Dermis microvascular lymphatic vessel endothelial cell (primary cell): Measurements from ENCODE around the gene RNF144A. TPM values are rescaled to one million over a fixed set of nuclear protein-coding genes. Genes with fewer than 3 reads are reported as not detected.

Experiments used
- DNase-seq, 2 donors: peaks; one replicate each; pipeline versions ENCODE4 v3.0.0 to v3.0.0-alpha.2; 2010; ENCODE audit warnings: low read depth in 2 of 2
- total RNA-seq: library from RNA; depleted of rRNA; stranded (reverse); fragments of >200 nt; gene quantifications from 2 replicates; pipeline ENCODE4 v1.2.1, GENCODE V29; 2014

The RNF144A gene
- total RNA-seq, 1 donor from 2014 or later: 10.5 TPM

DNA sequence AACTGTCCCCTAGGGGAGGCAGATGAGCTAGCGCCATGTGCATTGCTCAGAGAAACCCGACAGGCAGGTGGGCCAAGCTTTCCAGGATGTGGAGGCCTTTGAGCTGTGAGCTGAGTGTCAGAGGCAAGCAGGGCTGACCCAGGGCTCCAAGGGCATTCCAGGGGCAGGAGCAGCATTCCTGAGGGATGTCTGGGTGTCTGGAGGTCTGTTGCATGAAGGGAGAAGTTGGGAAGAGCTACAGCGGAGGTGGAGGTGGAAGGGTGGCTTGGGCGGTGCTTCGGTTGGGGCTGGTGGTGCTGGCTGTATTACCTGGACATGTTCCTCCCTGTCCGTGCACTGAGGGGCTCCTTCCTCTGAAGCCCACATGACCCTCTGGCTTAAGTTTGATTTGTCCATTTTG, 102.8 kb downstream of the RNF144A start:
- no peak for DNase-seq

DNA sequence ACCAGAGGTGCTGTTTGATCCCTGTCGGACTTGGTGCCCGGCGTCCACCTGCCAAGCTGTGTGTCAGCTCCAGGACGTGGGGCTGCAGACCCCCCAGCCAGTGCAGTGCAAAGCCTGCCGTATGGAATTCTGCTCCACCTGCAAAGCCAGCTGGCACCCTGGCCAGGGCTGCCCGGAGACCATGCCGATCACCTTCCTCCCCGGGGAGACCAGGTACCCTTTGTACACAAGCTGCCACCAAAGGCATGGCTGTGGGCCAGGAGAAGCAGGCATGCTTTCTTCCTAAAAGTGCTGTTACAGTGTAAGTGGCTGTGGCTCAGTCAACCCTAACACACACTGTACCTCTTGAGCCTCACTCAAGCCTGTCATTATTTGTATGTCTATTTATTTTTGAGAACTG, 103.3 kb downstream of the RNF144A start:
- DNase-seq: no peak

GRCh38 chr2:7020939-7021470, 103.8 kb downstream of the RNF144A start:
- no peak for DNase-seq

- DNase-seq: no peak
These were observed 105.5 kb downstream of the RNF144A start for GRCh38 chr2:7022492-7023385.

DNA sequence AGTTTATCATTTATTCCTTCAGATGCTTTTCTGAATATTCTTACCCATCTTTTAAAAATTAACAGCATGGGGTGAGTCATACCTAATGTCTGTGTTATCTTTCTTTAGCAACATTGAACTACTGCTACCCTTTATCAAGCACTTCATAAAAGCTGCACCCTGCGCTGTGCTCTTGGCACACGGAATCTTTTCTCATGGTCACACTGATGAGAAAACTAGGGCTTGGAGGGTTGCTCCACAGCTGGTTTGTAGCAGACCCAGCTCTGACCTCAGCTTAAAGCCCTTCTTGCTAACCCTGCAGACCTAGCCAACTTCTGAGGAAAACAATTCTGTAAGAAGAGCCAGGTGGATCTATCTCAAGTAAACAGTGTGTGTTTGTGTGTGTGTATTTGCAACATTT, 106.3 kb downstream of the RNF144A start:
- DNase-seq: no peak

GRCh38 chr2:7024261-7024660, 107.0 kb downstream of the RNF144A start:
- no peak for DNase-seq

DNA sequence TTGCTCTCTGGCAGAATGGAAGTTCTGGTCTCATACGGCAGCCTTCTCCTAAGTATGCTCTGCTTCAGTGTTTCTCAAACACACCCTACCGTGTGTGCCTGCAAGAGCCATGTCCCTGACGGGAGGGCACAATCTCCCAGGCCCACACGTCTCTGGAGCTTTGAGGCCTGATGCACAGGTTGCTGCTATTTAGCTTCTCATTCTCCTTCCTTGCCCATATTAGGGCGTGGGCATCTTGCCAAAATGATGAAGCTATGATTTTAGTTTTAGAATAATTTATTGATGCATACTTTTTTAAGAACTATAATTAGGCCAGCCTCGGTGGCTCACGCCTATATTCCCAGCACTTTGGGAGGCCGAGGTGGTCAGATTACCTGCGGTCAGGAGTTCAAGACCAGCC, 107.9 kb downstream of the RNF144A start:
- DNase-seq: no peak

DNA sequence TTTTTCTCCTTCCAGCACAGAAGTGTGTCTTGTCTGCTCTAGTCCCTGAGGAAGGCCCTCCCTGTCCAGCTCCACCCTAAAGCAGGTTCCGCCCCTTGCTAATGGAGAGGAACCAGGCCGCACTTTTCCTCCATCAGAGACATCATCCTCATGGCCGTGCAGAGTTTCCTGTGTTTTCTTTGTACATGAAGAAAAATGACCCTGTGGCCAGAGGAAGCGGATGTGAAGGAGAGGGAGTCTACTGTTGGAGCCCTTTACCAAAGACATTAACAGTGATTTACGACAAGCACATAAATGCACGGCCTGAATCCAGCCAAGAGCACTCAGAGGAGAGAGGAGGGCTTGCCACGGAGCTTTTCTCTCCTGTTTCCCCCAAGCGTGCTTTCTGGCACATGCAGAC, 109.5 kb downstream of the RNF144A start:
- DNase-seq: peak in 1 of 2 donors; percentile 63

- DNase-seq: no peak
These were observed 110.2 kb downstream of the RNF144A start for GRCh38 chr2:7027411-7027810.

GRCh38 chr2:7027956-7028655, 110.9 kb downstream of the RNF144A start:
- DNase-seq: no peak

DNA sequence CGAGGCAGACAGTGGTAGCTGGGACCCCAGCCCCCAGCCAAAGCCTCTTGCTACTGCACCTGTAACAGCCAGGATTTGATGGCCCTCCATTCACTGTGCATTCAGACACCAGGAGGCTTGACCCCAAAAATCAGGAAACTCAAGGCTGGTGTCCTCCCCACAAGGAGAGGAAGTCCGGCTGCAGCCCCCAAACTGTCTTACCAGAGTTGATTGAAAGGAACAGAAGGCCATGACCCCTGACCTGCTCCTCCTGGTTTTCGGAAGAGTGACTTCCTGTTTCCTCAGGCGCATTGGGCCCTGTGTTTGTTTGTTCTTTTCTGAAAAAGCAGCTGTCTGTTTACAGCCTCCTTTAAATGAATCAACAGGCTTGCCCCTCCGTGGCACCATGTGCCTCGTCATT, 111.6 kb downstream of the RNF144A start:
- no peak for DNase-seq

GRCh38 chr2:7029291-7030059, 112.3 kb downstream of the RNF144A start:
- no peak for DNase-seq

- no peak for DNase-seq
These were observed 113.6 kb downstream of the RNF144A start for GRCh38 chr2:7030810-7031209.

- DNase-seq: peak; percentile 92 to 100
These were observed 114.5 kb downstream of the RNF144A start for GRCh38 chr2:7031547-7032245.

- DNase-seq: no peak
These were observed 115.2 kb downstream of the RNF144A start for GRCh38 chr2:7032371-7032770.

DNA sequence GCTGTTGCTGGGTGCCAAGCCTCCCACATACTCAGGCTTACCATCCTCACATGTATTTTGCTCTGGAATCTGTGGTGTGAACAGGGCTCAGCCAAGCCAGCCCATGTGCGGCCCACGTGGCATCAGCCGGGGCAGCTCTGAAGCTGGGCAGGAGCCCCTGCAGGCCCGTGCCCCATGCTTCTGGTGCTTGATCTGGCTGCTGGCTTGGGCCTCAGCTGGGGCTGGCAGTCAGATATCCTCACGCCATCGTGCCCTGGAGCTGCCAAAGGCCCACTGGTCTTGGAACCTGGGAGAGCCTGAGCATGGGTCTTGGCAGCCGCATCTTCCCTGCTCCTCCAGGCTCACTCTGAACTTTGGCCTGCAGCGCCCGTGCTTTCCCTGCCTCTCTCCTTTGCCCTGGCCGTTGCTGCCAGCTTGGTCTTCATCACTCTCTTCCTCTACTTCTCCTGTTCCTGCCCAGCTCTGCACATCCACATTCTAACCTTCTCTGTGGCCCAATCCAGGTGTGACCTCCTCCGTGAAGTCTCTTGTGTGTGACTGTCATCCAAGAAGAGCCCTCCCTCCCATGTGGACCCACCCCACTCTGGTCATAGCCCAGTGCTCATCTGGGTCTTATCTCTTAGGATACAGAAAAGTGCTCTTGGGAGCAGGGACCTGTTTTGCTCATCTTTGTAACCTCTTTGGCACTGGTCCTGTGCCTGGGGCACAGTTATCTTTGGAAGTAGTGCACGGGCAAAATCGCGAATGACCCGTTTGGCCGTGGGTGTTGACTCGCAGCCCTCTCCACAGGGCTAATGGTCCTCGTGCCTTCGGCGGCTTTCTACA, 116.1 kb downstream of the RNF144A start:
- no peak for DNase-seq

- DNase-seq: no peak
These were observed 117.1 kb downstream of the RNF144A start for GRCh38 chr2:7034303-7034702.

DNA sequence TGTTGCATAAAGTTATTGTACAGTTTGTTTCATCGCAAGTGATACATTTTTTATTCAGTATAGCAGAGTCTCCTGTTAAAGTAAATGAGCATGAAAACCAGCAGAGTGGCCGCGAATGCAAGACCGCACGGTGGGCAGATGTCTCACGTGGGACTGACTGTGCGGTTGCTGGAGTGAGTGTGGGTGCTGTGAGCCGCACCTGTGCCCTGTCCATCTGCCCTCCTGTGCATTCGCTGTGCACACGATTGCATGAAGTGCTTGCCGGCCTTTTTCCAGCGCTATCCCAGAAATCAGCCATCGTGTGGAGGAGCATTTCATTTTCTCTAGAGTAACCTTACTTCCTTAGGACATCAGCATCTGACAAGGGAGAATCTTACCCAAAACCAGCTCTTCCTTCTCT, 118.7 kb downstream of the RNF144A start:
- DNase-seq: no peak

- peak; percentile 61 to 64 for DNase-seq
These were observed 120.4 kb downstream of the RNF144A start for GRCh38 chr2:7037340-7038333.
